ENCODE measurements around the gene LAMP1.

DNA sequence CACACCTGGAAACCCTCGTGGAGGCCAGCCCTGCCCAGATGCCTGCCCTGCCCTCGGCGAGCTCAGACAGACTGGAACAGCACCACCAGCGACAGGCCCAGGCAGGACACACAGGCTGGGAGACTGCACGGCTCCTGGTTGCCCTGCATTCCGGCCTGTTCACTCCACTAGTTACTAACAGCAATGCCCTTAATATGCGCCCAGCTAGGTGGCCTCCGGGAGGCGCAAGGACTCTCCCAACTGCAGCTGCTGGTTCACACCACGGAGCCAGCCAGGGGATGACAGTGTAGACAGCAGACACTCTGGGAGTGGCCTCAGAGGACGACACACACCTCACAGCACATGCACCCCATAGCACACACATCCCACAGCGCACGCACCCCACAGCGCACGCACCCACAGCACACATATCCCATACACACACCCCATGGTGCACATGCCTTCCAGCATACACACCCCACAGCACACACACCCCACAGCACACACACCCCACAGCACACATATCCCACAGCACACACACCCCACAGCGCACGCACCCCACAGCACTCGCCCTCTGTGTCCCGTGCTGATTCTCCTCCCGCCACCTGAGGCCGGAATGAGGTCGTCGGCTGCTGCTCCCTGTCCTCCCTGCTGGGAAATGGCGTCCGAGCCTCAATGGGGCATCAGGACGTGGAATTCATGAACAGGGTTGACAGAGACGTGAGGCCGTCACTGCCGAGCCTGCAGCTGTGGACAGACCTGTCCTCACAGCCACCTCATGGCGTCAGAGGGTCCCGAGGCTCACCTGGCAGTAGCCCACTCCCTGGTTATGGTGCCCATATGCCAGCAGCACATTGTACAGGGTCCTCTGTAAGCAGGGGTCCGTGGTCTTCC, 53.3 kb downstream of the LAMP1 start:
- TF ChIP-seq, protein P1, sequence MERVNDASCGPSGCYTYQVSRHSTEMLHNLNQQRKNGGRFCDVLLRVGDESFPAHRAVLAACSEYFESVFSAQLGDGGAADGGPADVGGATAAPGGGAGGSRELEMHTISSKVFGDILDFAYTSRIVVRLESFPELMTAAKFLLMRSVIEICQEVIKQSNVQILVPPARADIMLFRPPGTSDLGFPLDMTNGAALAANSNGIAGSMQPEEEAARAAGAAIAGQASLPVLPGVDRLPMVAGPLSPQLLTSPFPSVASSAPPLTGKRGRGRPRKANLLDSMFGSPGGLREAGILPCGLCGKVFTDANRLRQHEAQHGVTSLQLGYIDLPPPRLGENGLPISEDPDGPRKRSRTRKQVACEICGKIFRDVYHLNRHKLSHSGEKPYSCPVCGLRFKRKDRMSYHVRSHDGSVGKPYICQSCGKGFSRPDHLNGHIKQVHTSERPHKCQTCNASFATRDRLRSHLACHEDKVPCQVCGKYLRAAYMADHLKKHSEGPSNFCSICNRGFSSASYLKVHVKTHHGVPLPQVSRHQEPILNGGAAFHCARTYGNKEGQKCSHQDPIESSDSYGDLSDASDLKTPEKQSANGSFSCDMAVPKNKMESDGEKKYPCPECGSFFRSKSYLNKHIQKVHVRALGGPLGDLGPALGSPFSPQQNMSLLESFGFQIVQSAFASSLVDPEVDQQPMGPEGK (CRISPR knock-in tag; IDR thresholded peaks at IDR 0.05; ENCODE audit: borderline replicate concordance), result no peak
- TF ChIP-seq TOX (CRISPR knock-in tag; IDR thresholded peaks at IDR 0.05; ENCODE audit: borderline replicate concordance) (no peak), ZFP3 (CRISPR knock-in tag; IDR thresholded peaks at IDR 0.05) (no peak), ZNF70 (CRISPR knock-in tag; IDR thresholded peaks at IDR 0.05) (no peak), ZNF8 (CRISPR knock-in tag; IDR thresholded peaks at IDR 0.05) (no peak), TCF4 (CRISPR knock-in tag; IDR thresholded peaks at IDR 0.05; ENCODE audit: borderline replicate concordance) (no peak), ARNTL (CRISPR knock-in tag; IDR thresholded peaks at IDR 0.05; ENCODE audit: borderline replicate concordance, low read depth) (no peak), ESRRG (CRISPR knock-in tag; IDR thresholded peaks at IDR 0.05) (no peak)
- TF ChIP-seq, protein P2, sequence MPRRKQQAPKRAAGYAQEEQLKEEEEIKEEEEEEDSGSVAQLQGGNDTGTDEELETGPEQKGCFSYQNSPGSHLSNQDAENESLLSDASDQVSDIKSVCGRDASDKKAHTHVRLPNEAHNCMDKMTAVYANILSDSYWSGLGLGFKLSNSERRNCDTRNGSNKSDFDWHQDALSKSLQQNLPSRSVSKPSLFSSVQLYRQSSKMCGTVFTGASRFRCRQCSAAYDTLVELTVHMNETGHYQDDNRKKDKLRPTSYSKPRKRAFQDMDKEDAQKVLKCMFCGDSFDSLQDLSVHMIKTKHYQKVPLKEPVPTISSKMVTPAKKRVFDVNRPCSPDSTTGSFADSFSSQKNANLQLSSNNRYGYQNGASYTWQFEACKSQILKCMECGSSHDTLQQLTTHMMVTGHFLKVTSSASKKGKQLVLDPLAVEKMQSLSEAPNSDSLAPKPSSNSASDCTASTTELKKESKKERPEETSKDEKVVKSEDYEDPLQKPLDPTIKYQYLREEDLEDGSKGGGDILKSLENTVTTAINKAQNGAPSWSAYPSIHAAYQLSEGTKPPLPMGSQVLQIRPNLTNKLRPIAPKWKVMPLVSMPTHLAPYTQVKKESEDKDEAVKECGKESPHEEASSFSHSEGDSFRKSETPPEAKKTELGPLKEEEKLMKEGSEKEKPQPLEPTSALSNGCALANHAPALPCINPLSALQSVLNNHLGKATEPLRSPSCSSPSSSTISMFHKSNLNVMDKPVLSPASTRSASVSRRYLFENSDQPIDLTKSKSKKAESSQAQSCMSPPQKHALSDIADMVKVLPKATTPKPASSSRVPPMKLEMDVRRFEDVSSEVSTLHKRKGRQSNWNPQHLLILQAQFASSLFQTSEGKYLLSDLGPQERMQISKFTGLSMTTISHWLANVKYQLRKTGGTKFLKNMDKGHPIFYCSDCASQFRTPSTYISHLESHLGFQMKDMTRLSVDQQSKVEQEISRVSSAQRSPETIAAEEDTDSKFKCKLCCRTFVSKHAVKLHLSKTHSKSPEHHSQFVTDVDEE (CRISPR knock-in tag; IDR thresholded peaks at IDR 0.05), result no peak
- TF ChIP-seq, protein P3, sequence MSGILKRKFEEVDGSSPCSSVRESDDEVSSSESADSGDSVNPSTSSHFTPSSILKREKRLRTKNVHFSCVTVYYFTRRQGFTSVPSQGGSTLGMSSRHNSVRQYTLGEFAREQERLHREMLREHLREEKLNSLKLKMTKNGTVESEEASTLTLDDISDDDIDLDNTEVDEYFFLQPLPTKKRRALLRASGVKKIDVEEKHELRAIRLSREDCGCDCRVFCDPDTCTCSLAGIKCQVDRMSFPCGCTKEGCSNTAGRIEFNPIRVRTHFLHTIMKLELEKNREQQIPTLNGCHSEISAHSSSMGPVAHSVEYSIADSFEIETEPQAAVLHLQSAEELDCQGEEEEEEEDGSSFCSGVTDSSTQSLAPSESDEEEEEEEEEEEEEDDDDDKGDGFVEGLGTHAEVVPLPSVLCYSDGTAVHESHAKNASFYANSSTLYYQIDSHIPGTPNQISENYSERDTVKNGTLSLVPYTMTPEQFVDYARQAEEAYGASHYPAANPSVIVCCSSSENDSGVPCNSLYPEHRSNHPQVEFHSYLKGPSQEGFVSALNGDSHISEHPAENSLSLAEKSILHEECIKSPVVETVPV (CRISPR knock-in tag; IDR thresholded peaks at IDR 0.05), result no peak

Data from SK-N-SH treated with all-trans-retinoic acid at 6 μM for 48 hours (cell line).